Mucosa of gallbladder (tissue), 1 donor: ENCODE data around the gene INPPL1. TPM values are rescaled to one million over a fixed set of nuclear protein-coding genes. Genes with fewer than 3 reads are reported as not detected.

Experiments
- DNase-seq: peaks from one replicate; pipeline ENCODE4 v3.0.0-alpha.2; 2020; ENCODE audit warnings: low spot score
- total RNA-seq: library from RNA; stranded (reverse); gene quantifications from one replicate; pipeline ENCODE4 v1.2.1, GENCODE V29; 2021
- donor health status: DM: no; HTN: no; CAD: no.

INPPL1 gene
- total RNA-seq, 1 donor from 2014 or later = 225 TPM

DNA sequence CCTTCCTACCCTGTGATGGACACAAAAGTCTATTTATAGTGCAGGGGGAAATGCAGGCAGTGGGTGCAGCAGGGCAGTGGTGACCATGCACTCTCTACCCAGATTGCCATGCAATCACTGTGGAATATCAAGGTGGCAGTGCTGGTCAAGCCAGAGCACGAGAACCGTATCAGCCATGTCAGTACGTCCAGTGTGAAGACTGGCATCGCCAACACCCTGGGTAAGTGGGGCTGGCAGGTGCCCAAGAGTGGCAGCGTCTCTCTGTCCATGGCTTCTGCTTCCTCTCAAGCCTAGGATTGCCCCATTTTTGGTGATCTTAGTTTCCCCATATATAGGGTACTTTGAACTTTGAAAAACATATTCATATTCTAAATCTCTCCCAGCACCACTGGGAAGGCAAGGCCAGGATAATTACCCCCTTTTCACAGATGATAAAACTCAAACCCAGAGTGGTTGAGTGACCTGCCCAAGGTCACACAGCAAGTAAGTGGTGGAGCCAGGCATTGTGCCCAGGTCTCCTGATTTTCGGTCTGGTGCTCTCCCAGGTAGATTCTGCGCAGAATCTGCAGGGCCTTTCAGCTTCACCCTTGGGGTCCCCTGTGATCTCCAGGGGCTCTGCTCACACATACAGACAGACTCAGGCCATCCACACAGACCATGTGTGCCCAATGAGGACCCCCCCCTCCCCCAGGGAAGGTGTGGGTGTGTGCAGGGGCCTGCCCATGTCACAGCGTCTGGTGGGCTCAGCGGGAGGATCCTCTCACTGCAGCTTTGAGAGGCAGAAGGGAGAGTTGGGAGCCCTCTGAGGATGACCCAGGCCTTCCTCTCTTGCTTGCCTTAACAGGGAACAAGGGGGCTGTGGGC lies 7.1 kb downstream of the INPPL1 start:
- no peak for DNase-seq

DNA sequence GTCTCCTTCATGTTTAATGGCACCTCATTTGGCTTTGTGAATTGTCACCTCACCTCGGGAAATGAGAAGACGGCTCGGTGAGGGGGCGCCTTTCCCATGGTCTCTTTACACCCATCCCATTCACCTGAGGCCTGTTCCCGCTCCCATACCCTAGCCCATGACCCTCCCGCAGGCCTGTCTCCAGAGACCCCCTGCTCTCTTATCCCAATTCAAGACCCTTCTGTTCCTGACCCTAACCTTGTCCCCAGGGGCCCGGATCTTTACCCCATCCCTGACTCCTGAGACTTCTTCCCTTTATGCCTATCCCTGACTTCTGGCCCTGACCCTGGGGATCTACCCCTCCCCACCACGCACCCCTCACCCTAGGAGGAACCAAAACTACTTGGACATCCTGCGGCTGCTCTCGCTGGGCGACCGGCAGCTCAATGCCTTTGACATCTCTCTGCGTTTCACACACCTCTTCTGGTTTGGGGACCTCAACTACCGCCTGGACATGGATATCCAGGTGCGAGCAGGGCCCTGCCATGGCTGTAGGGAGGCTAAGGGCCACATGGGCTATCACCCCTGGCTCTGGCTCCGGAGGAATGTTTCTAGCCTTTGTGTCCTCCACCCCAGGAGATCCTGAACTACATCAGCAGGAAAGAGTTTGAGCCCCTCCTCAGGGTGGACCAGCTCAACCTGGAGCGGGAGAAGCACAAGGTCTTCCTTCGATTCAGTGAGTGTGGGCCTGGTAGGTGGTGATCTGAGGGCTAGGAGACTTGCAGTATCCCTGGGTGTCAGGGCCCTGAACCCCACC lies 7.9 kb downstream of the INPPL1 start:
- no peak for DNase-seq

DNA sequence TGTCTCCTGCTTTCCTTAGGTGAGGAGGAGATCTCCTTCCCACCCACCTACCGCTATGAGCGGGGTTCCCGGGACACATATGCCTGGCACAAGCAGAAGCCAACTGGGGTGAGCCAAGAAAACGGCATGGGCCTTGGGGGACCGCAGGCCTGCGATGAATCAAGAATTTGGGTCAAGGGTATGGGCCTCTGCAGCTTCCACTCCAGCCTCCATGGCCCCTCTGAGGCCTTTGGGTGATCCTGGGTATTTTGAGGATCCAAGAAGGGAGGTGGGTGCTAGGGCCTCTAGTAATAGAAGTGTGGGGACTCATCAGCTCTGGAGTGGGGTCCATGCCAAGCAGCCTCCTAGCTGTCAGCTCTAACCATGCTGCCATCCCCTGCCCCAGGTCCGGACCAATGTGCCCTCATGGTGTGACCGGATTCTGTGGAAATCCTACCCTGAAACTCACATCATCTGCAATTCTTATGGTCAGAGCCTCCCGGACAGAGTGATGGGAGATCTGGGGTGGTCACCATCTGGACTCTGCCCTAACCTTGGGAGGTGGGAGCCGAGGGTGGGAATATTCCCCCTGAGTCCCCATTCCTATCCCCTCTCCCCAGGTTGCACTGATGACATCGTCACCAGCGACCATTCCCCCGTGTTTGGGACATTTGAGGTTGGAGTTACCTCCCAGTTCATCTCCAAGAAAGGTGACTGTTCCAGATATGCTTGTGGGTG lies 8.6 kb downstream of the INPPL1 start:
- no peak for DNase-seq

DNA sequence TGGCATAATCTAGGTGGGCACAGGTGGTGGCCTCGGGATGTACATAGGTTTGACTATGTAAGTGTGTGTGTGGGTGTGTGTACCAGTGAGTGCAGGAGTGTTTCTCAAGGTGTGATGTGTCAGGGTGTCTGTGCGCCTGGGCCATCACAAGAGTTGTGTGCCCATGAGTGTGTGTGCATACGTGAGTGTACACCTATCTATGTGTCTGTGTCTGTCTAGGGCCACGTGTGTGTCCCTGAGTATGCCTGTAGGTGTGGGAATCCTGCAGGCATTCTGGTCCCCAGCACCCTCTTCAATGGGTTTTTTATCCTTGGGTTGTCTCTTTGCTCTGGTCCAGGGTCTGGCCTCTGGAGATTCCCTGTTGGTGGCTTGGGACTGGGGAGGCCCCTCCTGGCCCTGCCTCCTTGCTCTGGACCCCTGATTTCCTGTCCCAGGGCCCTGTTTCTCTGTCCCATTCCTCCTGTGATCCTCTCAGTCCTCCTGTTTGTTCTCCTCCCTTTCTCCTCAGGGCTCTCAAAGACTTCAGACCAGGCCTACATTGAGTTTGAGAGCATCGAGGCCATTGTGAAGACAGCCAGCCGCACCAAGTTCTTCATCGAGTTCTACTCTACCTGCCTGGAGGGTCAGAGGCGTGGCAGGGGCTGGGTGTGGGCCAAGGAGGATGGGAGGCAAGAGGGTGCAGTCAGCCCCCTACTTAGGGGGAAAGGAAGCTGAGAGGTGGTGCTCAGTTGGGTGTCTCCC lies 9.4 kb downstream of the INPPL1 start:
- DNase-seq = no peak

DNA sequence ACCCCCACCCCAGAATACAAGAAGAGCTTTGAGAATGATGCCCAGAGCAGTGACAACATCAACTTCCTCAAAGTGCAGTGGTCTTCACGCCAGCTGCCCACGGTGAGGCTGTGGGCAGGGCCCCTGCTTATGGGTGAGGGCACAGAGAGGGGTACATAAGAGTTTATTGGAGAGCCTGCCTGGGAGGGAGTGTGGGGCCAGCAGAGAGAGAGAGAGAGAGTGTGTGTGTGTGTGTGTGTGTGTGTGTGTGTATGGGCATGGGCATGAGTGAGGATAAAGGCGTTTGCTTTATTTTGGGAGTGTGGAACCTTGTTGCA lies 9.9 kb downstream of the INPPL1 start:
- no peak for DNase-seq

DNA sequence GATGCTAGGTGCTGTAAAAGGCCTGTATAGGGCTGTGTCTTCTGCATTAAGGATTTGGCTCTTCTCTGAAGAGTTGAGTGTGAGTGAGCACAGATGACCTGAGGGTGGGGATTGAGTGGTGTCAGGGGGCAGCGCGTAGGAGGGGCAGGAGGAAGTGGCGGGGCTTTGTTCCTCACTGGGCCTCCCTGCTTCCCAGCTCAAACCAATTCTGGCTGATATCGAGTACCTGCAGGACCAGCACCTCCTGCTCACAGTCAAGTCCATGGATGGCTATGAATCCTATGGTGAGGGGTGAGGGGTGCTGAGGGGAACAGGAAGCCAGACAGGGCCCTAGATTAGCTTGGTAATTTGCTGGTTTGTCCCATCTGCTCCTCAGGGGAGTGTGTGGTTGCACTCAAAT lies 10.4 kb downstream of the INPPL1 start:
- DNase-seq = no peak

DNA sequence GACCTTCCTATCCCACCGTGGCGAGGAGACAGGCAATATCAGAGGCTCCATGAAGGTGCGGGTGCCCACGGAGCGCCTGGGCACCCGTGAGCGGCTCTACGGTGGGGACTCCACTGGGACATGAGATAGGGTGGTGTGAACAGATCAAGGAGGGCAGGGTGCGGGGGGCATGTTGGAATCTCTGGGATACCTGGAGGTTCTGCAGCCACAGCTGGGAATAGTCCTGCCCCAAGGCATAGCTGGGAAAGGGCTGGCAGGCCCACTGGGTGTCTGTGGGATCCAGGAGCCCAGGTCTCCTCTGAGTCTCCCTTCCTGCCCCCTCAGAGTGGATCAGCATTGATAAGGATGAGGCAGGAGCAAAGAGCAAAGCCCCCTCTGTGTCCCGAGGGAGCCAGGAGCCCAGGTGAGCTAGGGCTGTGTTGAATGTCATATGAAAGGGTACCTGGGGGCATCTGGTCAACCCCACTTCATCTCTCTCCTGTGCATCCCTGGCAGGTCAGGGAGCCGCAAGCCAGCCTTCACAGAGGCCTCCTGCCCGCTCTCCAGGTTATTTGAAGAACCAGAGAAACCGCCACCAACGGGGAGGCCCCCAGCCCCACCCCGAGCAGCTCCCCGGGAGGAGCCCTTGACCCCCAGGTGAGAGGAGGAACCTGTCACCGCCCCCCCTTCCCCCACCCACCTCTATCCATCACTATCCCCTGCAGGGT lies 10.9 kb downstream of the INPPL1 start:
- no peak for DNase-seq

DNA sequence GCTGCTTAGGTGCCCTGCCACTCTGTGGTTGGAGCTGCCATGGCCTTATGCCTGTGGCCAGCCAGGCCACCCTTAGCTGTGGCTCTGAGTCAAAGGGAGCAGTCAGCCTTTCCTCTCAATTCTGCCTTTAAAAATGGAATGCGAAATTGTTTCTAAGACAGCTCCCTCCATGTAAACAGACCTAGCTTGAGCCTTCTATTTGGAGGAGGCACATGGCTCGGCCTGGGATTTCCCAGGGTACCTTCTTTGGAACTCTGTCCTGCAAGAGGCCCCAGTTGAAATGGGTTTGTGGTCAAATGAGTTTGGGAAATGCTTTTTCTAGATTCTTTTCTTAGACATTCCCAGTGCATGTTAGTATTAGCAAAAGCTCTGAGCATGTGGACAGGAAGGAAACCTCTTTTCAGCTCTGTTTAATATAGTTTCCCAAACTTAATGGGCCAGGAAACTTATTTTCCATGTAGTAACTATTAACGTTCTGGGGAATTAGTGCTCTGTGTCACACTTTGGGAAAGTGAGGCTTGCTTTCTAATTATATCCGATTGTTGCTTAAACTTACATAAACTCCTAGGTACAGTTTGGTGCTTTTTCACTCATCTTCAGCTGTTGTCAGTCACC lies 11.6 kb downstream of the INPPL1 start:
- no peak for DNase-seq

DNA sequence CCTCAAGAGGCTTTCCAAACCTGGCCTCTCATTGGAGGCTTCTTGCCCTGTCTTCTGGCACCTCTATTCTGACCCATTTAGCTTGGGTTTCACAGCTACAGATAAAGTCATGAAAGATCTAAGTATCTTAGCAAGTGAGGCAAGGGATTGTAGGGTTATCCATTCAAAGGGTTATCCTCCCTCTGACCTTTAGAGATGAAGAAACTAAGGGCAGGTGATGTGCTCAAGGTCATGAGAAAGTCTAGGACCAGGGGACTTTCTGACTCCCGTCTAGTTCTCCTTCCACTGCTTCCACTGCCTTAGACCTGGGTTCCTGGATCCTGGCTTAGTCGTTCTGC lies 12.2 kb downstream of the INPPL1 start:
- no peak for DNase-seq

DNA sequence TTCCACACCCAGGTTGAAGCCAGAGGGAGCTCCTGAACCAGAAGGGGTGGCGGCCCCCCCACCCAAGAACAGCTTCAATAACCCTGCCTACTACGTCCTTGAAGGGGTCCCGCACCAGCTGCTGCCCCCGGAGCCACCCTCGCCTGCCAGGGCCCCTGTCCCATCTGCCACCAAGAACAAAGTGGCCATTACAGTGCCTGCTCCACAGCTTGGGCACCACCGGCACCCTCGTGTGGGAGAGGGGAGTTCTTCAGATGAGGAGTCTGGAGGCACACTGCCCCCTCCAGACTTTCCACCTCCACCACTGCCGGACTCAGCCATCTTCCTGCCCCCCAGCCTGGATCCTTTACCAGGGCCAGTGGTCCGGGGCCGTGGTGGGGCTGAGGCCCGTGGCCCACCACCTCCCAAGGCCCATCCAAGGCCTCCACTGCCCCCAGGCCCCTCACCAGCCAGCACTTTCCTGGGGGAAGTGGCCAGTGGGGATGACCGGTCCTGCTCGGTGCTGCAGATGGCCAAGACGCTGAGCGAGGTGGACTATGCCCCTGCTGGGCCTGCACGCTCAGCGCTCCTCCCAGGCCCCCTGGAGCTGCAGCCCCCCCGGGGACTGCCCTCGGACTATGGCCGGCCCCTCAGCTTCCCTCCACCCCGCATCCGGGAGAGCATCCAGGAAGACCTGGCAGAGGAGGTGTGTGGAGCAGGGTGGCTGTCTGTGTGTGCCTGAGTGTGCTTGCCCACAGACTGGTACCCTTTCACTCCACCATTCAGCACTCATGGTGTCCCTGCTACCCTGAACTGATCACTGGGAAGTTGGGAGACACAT lies 12.8 kb downstream of the INPPL1 start:
- DNase-seq = no peak

DNA sequence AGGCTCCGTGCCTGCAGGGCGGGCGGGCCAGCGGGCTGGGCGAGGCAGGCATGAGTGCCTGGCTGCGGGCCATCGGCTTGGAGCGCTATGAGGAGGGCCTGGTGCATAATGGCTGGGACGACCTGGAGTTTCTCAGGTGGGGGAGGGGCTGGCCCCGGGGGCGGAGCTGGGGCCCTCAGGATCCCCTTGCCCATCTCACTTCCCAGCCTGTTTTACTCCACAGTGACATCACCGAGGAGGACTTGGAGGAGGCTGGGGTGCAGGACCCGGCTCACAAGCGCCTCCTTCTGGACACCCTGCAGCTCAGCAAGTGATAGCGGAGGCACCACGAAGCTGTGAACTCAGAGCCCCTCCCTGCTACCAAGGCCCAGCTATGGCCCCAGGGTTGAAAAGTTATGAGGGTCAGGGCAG lies 13.5 kb downstream of the INPPL1 start:
- no peak for DNase-seq

DNA sequence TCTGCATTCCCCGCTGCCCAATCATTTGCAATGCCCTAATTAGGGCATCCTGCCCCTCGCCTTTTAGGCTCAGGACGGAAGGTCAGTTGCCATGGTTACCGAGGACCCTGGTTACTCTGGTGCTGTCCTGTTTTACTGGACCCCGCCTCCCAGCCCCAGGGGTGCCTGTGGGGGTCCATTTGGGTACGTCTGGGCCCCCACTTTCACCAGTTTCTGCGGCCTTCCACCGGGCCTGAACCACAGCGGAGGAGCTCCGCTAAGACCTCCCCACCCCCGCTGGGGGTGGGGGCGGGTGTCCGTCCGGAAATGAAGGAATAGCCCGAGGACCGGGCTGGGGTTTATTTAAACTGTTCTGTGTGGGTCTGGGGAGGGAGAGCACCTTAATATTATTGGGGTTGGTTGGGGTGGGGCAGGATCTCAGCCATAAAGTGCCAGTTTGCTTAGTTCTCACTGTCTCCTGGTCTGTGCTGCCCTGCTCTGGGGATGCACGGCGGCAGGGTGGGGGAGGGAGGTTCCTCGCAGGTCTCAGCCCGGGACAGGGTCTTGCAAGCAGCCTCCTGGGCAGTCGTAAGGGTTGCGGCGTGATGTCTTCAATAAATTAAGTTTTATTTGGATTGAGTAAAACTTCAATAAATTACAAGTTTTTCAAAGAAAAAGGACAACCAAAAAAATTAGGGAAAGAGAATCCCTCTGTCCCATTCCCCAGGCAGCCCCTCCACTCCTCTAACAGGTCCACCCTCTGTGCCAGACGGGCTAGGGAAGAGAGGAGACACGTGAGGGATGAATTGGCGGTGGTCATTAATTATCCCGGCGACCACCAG lies 14.1 kb downstream of the INPPL1 start:
- no peak for DNase-seq

DNA sequence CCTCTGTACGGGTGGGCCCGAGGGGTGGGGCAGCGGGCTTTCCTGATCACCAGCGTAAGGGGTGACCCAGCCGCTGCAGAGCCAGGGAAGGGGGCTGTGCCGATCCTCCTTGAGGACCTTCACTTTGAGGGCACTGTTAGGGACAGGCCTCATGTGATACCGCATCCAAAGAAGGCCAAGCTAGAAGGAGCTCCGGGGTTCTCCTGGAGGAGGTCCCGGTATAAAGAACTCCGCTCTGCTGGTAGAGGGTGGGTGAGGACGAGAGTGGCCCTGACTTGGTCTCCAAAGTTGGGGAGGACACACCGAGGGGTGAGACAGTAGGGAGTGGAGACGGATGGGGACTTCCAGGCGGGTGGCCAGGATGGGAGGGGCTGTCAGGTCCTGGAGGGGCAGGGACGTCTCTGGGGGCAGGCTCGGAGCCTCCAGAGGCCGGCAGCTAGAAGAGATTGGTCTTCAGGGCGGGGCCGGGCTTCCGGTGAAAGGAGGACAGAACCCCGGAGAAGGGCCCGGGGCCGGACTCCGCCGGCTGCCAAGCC lies 14.8 kb downstream of the INPPL1 start:
- DNase-seq = no peak

DNA sequence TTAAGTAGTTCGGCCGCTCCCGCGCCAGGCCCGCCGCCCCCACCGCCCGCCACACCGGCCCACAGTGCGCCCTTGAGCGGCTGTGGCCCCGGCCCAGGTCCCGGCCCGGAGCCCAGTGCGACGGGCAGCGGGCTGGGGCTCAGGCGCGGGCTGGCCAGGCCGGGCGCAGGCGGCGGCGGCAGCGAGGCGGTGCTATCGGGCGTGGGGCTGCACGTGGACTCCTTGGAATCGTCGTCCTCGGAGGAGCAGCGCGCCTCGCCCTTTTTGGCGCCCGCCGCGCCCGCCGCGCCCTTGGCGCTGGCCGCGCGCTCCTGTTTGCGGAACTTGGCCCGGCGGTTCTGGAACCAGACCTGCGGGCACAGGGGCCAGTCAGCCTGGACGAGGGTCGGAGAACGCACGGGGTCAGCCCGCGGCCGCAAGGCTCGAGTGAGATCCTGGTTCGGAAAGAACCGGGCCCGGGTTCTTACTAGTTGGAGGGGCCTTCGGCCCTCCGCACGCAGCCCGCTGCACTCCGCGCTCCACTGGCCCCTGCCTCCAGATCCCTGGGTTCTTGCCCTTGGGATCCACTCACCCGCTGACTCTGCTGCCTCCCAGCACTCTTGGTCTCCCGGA lies 15.4 kb downstream of the INPPL1 start:
- peak; percentile 49 for DNase-seq

DNA sequence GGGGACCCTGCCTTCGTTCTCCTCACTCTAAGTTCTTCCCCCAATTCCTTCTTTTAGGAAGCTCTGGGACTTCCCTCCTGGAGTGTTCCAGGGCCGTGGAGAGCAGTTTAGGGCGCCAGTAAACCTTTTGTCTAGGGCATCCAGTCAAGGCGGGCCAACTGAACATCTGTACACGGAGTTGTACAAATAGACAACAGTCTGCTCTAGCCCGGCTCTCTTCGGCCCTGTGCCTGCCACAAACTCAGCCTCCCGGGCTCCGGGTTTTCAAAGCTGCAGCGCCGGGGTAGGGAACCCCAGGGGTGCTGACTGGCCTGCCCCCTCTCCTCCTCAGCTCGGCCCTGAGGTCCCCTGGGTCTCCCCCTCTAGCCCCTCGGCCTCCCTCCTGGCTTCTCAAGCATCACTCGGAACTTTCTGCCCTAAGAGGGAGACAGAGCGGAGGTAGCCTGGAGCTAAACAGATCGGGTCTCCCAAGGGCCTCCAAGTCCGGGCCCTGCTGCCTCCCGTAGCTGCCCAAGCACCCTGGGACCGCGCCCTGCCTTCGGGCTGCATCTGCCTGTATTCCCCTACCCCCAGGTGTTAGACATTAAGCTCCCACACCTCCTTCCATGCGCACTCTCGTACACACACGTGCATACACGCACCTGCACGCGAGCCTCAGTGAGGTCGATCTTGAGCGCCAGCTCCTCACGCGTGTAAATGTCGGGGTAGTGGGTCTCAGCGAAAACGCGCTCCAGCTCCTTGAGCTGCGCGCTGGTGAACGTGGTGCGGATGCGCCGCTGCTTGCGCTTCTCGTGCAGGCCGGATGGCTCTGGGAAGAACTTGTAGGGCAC lies 16.1 kb downstream of the INPPL1 start:
- DNase-seq = no peak

DNA sequence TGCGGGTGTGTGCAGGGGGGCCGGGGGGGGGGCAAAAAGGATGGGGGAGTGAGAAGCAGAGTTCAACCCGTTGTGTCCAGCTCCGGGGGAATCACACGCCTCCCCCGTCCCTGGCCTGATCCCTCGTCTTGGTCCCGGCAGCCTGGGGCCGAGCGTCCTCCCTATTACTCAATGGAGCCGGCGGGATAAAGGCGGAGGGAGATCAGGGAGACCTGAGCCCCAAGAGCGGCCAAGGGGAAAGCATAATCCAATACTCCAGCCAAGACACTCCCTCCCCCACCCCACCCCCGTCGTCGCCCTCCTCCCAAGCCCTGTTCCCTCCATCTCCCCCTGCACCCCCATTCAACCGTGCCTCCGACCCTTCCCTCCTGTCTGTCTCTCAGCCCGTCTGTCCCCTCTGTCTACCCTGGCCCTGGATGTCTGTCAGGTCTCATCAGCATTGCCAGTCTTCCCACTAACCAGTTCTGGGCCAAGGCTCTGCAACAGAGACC lies 16.8 kb downstream of the INPPL1 start:
- DNase-seq = no peak

DNA sequence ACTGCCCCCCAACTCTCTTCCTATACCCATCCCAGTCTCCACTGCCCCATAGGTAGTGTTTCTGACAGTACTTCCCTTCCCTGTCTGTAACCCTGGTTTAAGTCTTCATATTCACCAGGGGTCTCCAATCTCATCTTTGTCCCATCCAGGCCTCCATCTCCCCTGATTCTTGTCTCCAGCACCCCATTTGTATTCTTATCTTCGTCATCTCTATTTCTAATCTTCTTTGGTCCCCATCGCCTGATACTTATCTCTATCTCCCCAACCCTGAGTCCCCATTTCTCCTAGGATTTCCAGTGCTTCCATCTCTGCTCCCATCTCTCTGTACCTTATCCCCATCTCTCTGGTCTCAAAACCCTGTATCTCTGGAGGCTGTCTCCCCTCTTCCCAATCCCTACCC lies 17.6 kb downstream of the INPPL1 start:
- DNase-seq = no peak
